SIG-M5 (cell line): ENCODE results near the gene APOA4.

Experiments used
- DNase-seq: peaks from one replicate; lab custom pipeline; 2025; lab: John Stamatoyannopoulos, UW

Gene APOA4

DNA sequence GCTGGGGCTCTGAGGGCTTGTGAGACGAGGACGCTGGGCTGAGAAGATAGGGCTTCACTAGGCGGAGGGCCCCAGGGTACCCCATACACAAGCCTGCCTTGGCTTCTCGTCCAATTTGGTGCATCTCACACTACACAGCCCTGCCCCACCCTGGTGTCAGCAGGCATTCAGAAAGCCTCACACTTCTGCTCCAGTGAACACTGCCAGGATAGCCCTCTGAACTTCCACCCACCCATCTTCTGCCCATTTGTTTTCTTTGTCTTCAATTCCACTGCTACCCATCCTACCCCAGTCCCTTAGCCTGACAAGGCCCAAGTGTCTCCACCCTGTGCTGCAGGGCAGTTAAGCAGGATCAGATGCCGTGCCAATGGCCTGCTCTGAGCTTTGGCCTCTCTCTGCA, 48.4 kb downstream of the APOA4 start:
- no peak for DNase-seq

DNA sequence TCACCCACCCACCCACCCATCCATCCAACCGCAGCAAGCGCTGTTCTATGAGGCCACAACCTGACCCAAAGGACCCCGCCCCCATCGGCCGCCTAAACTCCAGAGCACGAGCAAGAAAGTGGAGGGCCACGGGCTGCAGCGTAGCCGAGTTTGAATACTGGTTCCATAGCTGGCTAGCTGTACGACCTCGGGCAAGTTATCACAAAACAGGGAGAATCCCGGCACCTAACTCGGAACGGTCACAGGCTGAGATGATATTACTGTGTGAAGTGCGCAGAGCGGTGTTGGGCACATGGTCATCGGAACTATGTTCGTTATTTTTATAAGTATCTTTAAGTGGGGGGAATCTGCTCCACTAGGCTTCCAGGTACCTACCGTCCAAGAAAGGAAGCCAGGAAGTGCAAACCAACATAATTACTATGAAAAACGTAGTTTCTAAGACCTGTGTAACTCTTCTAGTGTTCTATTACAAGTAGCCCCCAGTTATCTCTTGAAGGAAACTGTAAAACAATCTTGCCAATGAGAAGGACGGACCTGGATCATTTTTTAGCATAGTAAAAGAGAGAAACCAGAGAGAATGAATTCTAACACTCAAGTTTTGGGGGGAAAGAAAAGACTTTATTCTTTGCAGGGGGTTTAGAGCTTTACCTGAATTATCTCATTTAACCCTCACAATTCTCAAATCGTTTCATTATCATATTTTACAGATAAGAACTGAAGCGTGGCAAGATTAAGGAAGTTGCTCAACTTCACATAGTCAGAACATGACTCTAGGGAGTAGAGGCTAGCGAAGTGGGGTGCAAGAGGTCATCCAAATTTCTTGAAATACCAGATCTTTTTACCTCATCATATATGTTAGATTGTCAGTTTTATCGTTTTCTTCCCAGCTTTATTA, 49.7 kb downstream of the APOA4 start:
- peak; percentile 23 for DNase-seq

DNA sequence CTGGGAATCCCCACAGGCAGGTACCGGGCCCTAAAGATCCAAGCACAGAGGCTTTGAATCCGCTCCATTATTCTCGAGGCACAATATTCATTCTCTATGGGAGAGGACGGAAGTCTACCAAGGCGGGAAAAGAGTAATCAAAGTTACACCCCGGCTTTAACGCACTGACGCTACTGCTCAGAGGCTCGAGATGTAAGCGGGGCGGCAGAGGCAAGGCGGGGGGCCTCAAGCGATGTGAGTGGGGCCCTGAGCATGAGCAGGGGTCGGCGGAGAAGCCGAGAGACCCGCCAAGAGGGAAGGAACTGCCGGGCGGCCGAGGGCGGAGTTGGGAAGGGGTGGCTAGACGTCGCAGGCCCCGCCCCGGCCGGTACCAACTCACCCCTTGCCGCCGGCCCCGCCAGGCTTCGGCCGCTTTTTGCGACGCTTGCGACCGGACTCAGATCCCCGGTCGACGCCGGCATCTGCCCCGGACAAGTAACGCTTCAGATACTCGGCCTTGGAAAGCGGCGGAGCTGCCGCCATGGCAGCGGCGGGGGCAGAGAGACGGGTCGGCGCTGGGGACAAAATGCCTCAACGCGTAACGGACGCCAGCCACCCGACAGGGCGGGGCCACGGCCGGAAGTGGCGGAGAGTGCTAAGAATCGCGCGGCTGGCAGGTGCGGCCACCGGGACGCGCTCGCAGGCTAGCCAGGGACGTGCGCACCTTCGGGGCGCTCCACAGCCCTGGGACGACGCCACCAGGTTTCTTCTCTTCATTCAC, 50.5 kb downstream of the APOA4 start, which contains the start of gene BUD13:
Gene BUD13, minus strand, starts transcription at position 545 of the 760 bp plus-strand sequence. Its CDS starts 23 bp downstream, at position 522.
- DNase-seq = peak; percentile 10

DNA sequence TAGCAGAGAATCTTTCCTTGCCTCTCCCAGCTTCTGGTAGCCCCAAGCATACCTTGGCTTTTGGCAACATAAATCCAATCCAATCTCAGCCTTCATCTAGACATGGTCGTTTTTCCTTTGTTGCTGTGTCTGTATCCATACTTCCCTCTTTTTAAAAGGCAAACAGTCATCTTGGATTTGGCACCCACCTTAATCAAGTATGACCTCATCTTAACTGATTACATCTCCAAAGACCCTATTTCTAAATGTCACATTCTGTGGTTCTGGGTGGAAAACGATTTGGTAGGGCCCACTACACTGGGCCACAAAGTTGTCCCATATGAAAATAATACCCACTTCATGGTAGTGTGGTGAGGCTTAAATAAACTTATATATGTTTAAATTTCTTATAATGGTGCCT, 51.2 kb downstream of the APOA4 start:
- DNase-seq = no peak
